NT2/D1 (cell line): ENCODE results near the gene APOA4.

Experiments
- DNase-seq: peaks from one replicate; pipeline ENCODE4 v3.0.0-alpha.2; 2011; ENCODE audit warnings: low read depth, low spot score
- H3K27me3 ChIP-seq: 2 replicates; pipeline ENCODE4 v1.6.0; 2011; ENCODE audit warnings: mild to moderate bottlenecking; ENCODE audit not compliant: insufficient read length, insufficient read depth
- H3K36me3 ChIP-seq: 2 replicates; pipeline ENCODE4 v1.6.1; 2011; ENCODE audit warnings: mild to moderate bottlenecking, low read length, mixed read lengths; ENCODE audit not compliant: insufficient read depth, insufficient read length
- H3K4me1 ChIP-seq: 2 replicates; pipeline ENCODE4 v1.5.1; 2011; ENCODE audit not compliant: insufficient read depth, insufficient read length
- H3K4me3 ChIP-seq: 2 replicates; pipeline ENCODE4 v1.5.1; 2011; ENCODE audit warnings: low read depth; ENCODE audit not compliant: insufficient read length
- H3K9ac ChIP-seq: 2 replicates; pipeline ENCODE4 v1.6.0; 2011; ENCODE audit warnings: low read depth; ENCODE audit not compliant: insufficient read length
- H3K9me3 ChIP-seq: 2 replicates; pipeline ENCODE4 v1.5.1; 2011; ENCODE audit warnings: mild to moderate bottlenecking, low read length; ENCODE audit not compliant: insufficient read depth
- SUZ12 ChIP-seq: IDR thresholded peaks from 2 replicates; pipeline ENCODE4 v1.6.1; 2011; ENCODE audit not compliant: insufficient read length, insufficient read depth; ENCODE audit errors: extremely low read depth
- YY1 ChIP-seq: IDR thresholded peaks from 2 replicates; pipeline ENCODE4 v1.6.1; 2011; ENCODE audit not compliant: insufficient read length, insufficient read depth
- ZNF274 ChIP-seq: IDR thresholded peaks from 2 replicates; pipeline ENCODE4 v1.6.1; 2011; ENCODE audit warnings: mild to moderate bottlenecking, low read depth, low read length

Gene APOA4

DNA sequence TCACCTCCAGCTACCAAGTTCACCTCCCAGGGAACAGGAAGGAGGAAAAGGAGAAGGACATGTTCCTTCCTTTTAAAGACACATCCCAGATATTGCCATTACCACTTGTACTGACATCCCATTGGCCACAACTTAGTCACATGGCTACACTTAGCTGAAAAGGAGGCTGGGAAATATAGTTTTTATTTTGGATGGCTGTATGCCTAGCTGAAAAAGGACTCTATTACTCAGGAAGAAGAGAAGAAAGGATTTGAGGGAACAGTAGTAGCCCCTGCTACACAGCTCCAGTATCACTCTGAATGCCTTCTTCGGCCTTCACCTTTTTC, 29.4 kb downstream of the APOA4 start:
- H3K9ac ChIP-seq, result no peak overlapping the region
- H3K27me3 ChIP-seq, result peaks cover 25% of the 10 kb centered on the region
- H3K9me3 ChIP-seq, result no peaks in the 10 kb centered on the region
- H3K4me1 ChIP-seq, result peaks cover 8% of the 10 kb centered on the region
- no peak overlapping the region for H3K4me3 ChIP-seq
- TF ChIP-seq YY1, result no peak
- TF ChIP-seq SUZ12, result no peak
- no peak for TF ChIP-seq ZNF274
- no peak for DNase-seq
- H3K36me3 ChIP-seq, result no peaks in the 10 kb centered on the region

DNA sequence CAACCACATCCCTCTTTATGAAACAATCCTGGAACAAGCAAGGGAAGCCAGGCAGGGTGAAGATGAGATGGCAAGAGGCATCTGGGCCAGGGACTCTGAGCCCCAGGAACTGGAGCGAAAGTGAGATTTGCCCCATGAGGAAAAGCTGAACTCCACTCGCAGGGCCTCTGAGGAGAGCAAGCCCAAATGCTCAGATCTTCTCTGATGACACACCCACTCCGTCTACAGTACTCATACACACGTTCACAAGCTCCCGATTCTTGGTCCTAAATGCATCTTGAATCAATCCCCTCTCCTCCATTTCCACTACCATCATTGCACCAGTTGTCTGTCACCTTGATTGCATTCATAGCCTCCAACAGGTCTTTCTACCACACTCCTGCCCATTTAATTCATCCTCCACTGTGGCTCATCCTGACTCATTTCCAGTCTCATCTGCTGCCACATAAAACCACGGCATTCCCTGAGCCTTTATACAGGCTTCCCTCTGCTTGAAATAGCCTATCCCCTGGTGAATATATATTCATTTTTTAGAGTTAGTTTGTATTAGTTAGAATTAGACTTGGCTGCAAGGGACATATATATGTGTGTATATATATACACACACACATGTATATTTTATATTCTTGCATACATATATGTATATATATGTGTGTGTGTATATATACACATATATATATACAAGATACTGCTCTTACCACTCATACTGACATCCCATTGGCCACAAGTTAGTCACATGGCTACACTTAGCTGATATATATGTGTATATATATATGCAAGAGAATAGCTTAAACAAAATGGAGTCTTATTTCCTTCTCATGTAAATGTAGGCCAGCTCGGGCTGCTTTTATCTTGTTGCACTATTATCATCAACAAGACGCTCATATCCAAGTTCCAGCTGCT, 30.0 kb downstream of the APOA4 start:
- Histone ChIP-seq H3K27me3 (peaks cover 25% of the 10 kb centered on the region), H3K9me3 (no peaks in the 10 kb centered on the region), H3K9ac (no peak overlapping the region), H3K4me1 (peaks cover 8% of the 10 kb centered on the region), H3K4me3 (no peak overlapping the region), H3K36me3 (no peaks in the 10 kb centered on the region)
- no peak for TF ChIP-seq YY1
- no peak for TF ChIP-seq ZNF274
- TF ChIP-seq SUZ12, result no peak
- DNase-seq, result no peak

DNA sequence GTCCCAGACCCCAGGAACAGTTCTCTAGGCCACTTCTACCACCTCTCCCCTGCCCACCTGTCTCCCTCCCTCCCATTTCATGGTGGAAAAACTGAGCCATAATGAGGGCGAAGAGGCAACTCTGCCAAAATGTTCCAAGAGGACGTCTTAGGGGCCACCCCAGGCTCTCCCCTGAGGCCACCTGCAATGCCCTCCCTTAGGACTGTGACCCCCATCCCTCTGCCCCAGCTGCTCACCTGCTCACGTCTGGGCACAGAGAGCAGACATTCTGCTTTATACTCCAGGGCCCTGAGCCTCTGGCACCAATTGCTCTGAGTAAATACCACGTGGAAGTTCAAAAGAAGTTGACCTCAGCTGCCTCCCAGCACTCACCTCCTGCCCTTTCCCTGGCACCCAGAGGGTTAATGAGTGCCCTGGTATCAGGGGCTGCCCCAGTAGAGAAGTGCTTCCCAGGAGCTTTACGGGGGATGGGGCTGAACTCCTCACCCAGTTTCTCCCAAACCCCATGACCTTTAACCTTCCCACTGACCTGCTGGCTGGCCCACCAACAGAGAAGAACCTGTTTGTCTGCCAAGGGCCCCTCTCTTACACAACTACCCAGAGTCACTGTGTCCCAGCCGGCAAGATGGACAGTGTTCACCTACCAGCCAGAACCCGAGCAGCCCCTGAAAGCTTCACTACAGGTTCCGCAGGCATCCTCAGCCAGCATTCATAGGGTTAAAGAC, 30.8 kb downstream of the APOA4 start:
- H3K36me3 ChIP-seq, result no peaks in the 10 kb centered on the region
- no peak for DNase-seq
- no peak overlapping the region for H3K4me3 ChIP-seq
- peaks cover 25% of the 10 kb centered on the region for H3K27me3 ChIP-seq
- H3K4me1 ChIP-seq, result peaks cover 8% of the 10 kb centered on the region
- TF ChIP-seq YY1, result no peak
- TF ChIP-seq SUZ12, result no peak
- TF ChIP-seq ZNF274, result no peak
- H3K9ac ChIP-seq, result peak overlapping the region; percentile 36
- no peaks in the 10 kb centered on the region for H3K9me3 ChIP-seq

DNA sequence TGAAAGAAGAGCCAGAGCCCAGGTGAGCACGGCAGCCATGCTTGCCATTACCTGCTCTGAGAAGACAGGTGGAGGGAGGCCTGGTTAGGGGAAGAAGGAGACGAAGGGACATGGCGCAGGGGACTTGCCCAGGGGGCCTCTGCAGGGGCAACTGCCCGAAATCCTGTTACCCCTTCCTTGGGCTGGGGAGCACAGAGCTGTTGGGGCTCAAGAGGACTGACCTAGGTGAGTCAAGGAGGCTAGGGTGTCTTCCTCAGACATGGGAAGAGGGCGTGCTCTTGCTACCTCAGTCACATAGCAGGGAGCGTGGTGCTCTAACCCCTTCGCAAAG, 31.3 kb downstream of the APOA4 start, which contains the start of gene APOA5:
Gene APOA5, minus strand, starts transcription at position 67 of the 331 bp plus-strand sequence. Its CDS starts 19 bp downstream, at position 48.
- Histone ChIP-seq H3K27me3 (peaks cover 25% of the 10 kb centered on the region), H3K4me3 (no peak within 1 kb of the TSS), H3K36me3 (peaks cover 3% of the 10 kb centered on the region), H3K9me3 (no peaks in the 10 kb centered on the region), H3K9ac (peak within 1 kb of the TSS; percentile 47), H3K4me1 (peaks cover 8% of the 10 kb centered on the region)
- no peak for DNase-seq
- TF ChIP-seq ZNF274, result no peak
- TF ChIP-seq YY1, result no peak
- TF ChIP-seq SUZ12, result no peak

DNA sequence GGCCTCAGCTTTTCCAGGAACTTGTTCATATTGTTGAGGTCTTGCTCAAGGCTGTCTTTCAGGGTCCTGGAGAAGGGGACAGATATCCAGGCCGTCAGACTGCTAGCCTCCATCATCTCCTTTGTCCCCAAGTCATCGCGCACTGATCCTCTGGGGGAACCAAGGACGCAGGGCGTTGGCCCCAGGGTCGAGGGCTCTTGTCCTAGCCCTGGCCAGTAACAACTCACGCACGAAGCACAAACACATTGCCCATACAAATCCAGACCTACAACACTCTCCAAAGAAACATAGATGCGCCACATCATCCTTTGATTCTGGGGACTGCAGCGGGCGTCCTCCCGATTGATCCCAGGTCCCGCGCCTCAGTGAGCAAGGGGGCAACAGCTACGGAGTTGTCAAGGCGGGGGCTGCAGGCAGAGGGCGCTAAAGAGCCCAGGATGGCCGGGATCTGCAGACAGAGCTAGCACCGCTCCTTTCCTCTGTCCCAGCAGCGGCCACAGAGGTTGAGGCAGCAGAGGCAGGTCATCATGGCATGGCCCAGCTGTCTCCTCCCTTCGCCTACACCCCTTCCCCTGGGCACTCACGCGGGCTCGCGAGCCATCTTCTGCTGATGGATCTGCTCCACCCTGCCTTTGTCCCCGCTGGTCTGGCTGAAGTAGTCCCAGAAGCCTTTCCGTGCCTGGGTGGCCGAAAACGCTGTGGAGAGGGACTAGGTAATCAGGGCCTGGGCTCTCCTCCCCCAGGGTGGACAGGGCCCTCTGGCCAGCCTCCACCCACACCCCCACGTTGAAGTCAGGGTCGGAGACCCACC, 31.9 kb downstream of the APOA4 start:
- Histone ChIP-seq H3K9me3 (no peaks in the 10 kb centered on the region), H3K27me3 (peaks cover 25% of the 10 kb centered on the region), H3K4me1 (peaks cover 8% of the 10 kb centered on the region), H3K9ac (peak overlapping the region; percentile 47), H3K4me3 (no peak overlapping the region), H3K36me3 (peaks cover 9% of the 10 kb centered on the region)
- TF ChIP-seq YY1 (no peak), SUZ12 (no peak), ZNF274 (no peak)
- DNase-seq, result peak; percentile 72

DNA sequence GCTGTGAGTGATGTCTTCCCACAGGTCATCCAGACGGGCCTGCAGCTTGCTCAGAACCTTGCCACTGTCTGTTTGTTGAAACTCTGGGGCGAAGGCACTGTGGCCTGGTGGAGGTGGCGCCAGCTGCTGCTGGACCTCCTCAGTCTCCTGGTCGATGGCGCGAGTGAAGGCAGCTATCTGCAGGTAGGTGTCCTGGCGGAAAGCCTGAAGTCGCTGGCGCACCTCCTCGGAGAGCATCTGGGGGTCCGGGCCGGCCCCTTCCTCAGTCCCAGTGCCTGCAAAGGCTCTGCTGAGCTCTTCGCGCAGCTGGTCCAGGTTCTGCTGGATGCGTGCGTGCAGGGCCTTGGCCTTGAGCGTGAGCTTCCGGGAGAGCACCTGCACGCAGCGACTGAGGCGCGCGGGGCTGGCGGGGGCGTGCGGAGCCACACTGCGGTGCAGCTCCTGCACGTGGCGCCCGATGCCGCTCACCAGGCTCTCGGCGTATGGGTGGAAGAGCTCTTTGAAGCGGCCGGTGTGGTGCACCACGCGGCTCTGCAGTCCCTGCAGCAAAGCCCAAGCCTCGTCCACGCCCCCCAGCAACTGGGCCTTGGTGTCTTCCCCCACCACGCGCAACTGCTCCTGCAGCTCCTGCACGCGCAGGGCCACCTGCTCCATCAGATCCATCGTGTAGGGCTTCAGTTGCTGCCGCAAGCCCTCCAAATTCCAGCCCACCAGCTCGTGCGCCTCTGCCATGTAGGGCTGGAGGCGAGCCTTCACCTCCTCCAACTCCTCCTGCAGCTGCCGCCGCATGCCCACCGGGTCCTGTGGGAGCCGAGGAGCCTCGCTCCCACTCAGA, 32.7 kb downstream of the APOA4 start:
- H3K9ac ChIP-seq, result peak overlapping the region; percentile 8
- H3K4me3 ChIP-seq, result no peak overlapping the region
- no peak for DNase-seq
- peaks cover 8% of the 10 kb centered on the region for H3K4me1 ChIP-seq
- peaks cover 17% of the 10 kb centered on the region for H3K36me3 ChIP-seq
- no peaks in the 10 kb centered on the region for H3K9me3 ChIP-seq
- H3K27me3 ChIP-seq, result peaks cover 25% of the 10 kb centered on the region
- TF ChIP-seq ZNF274, result no peak
- no peak for TF ChIP-seq YY1
- TF ChIP-seq SUZ12, result no peak
